RWPE2 (cell line): ENCODE measurements around the gene TSC2.
"Not testable (repeated sequence)": the region's sequence is repeated elsewhere in the genome, so short reads cannot be mapped to it uniquely, and the experiment has no call there.

Source experiments
- ATAC-seq: fragments of 200-7000 bp; cut with Tn5 transposase; 3 replicates; pipeline ENCODE4 v1.9.1; 2021; ENCODE audit warnings: low read depth
- DNase-seq: peaks from one replicate; pipeline ENCODE4 v3.0.0-alpha.2; 2020; ENCODE audit warnings: low spot score
- H3K27ac ChIP-seq: fragments of 450-650 bp; 2 replicates; pipeline ENCODE4 v1.5.1; 2017; ENCODE audit warnings: mild to moderate bottlenecking; ENCODE audit not compliant: poor library complexity, severe bottlenecking
- H3K27me3 ChIP-seq: fragments of 250-450 bp; sonication (Bioruptor Pico); 2 replicates; pipeline ENCODE4 v1.5.1; 2021; ENCODE audit warnings: mild to moderate bottlenecking, moderate library complexity; ENCODE audit not compliant: insufficient read depth, poor library complexity, severe bottlenecking
- H3K36me3 ChIP-seq: fragments of 250-450 bp; sonication (Bioruptor Pico); 2 replicates; pipeline ENCODE4 v1.5.1; 2020; ENCODE audit warnings: low read depth, mild to moderate bottlenecking, moderate library complexity
- H3K4me1 ChIP-seq: fragments of 250-450 bp; sonication (Bioruptor Pico); 2 replicates; pipeline ENCODE4 v1.5.1; 2021; ENCODE audit warnings: mild to moderate bottlenecking, moderate library complexity; ENCODE audit not compliant: insufficient read depth, poor library complexity, severe bottlenecking
- H3K4me3 ChIP-seq: fragments of 250-450 bp; sonication (Bioruptor Pico); 2 replicates; pipeline ENCODE4 v1.5.1; 2021; ENCODE audit warnings: mild to moderate bottlenecking, moderate library complexity; ENCODE audit not compliant: severe bottlenecking
- H3K9me3 ChIP-seq: fragments of 250-450 bp; sonication (Bioruptor Pico); 2 replicates; pipeline ENCODE4 v1.5.1; 2021; ENCODE audit warnings: mild to moderate bottlenecking, moderate library complexity; ENCODE audit not compliant: severe bottlenecking
- TF ChIP-seq, protein P1 (sequence below): fragments of 450-650 bp; IDR thresholded peaks from one replicate; pipeline ENCODE4 v1.5.1; 2017; ENCODE audit warnings: mild to moderate bottlenecking, moderate library complexity; ENCODE audit not compliant: poor library complexity, severe bottlenecking

Gene TSC2

DNA sequence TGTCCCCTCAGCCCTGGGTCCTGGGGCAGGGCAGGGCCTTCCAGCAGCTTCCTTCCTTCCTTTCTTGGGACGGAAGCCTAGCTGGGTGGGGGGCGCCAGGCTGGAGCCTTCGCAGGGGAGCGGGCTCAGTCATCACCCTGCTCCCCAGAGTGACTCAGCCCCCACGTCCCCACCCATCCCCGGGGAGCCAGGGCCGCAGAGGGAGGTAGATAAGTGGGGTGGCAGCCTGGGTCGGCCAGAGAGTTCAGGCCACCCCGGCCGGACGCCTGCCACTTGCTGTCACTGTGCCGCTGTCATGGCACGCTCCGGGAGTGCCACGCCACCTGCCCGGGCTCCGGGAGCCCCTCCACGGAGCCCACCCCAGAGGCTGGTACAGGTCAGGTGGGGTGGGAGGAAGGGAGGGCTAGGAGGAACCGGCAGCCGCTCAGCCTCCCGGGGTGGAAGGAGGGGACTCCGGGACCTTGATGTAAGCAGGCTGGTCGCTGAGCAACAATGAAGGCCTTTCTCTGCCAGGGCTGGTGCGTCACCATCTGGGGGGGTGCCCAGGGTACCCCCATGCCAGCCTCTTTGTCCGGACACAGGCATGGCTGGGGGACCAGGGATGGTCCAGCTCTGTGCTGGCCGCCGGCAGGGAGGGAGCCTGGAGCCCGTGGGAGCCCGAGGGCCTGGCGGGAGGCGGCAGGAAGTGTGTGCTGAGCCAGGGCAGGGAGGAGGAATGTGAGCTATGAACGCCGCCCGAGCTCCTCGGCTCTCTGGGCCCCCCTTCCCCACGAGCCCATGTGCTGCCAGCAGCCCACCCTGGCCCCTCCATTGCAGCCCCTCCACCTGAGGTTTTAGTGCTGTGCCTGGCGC is 14.5 kb upstream of the TSC2 start:
- H3K9me3 ChIP-seq, result no peaks in the 10 kb centered on the region
- no peaks in the 10 kb centered on the region for H3K36me3 ChIP-seq
- H3K27me3 ChIP-seq, result no peaks in the 10 kb centered on the region
- peak; percentile 75 for ATAC-seq
- peaks cover 9% of the 10 kb centered on the region for H3K4me1 ChIP-seq
- H3K27ac ChIP-seq, result peak overlapping the region; percentile 15
- TF ChIP-seq, protein P1, sequence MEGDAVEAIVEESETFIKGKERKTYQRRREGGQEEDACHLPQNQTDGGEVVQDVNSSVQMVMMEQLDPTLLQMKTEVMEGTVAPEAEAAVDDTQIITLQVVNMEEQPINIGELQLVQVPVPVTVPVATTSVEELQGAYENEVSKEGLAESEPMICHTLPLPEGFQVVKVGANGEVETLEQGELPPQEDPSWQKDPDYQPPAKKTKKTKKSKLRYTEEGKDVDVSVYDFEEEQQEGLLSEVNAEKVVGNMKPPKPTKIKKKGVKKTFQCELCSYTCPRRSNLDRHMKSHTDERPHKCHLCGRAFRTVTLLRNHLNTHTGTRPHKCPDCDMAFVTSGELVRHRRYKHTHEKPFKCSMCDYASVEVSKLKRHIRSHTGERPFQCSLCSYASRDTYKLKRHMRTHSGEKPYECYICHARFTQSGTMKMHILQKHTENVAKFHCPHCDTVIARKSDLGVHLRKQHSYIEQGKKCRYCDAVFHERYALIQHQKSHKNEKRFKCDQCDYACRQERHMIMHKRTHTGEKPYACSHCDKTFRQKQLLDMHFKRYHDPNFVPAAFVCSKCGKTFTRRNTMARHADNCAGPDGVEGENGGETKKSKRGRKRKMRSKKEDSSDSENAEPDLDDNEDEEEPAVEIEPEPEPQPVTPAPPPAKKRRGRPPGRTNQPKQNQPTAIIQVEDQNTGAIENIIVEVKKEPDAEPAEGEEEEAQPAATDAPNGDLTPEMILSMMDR, result no peak
- H3K4me3 ChIP-seq, result no peak overlapping the region
- peak; percentile 66 for DNase-seq

DNA sequence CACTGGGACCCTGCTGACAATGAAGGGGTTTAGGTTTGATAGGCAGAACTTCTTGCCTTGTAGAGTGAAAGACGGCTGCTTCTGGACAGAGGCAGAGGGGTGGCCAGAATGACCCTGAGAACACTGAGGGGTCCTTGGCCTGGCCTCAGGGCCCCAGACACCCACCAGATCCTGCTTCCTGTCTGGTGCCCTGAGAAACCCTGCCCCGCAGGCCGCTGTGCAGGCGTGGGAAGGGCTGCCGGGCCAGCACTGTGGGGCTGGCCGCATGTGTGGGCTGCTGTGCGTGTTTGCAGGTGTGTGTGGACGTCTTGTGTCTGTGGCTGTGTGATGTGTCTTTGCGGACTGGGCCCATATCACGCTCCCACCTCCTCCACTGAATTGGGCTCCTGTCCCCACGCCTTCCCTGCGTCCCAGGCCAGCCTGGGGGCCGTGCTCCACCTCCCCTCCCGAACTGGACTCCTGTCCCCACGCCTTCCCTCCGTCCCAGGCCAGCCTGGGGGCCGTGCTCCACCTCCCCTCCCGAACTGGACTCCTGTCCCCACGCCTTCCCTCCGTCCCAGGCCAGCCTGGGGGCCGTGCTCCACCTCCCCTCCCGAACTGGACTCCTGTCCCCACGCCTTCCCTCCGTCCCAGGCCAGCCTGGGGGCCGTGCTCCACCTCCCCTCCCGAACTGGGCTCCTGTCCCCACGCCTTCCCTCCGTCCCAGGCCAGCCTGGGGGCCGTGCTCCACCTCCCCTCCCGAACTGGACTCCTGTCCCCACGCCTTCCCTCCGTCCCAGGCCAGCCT is 13.7 kb upstream of the TSC2 start:
- ATAC-seq, H3K4me1 ChIP-seq, DNase-seq, H3K9me3 ChIP-seq, H3K36me3 ChIP-seq, H3K4me3 ChIP-seq, H3K27me3 ChIP-seq: not testable (repeated sequence)
- H3K27ac ChIP-seq, result peak overlapping the region; percentile 15

DNA sequence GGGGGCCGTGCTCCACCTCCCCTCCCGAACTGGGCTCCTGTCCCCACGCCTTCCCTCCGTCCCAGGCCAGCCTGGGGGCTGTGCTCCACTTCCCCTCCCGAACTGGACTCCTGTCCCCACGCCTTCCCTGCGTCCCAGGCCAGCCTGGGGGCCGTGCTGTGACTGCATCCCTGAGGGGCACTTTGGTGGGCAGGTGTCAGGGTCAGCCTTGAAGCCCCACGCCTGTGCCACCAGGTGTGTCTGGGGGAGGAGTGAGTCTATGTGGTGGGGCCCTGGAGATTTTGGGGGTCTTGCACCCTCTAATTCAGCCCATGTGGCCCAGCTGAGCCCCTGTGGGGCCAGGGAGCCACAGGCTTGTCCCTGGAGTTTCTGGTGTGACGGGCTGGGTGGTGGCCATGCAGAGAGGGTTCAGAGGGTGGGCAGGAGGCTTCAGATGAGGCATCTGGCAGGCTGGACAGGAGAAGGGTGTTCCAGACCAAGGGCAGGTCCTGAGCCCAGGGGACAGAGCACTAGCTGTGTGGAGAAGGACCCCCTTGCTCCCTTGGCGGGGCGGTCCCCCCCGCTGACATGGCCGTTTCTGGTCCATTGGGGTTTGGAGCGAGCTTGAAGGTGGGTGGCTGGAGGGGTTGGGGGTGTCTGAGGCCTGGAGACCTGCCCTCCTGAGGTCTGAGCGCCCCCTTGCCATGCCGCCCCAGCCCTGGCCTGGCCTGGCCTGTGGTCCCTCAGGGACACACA is 12.9 kb upstream of the TSC2 start:
- TF ChIP-seq, protein P1, result no peak
- Histone ChIP-seq H3K9me3 (no peaks in the 10 kb centered on the region), H3K36me3 (no peaks in the 10 kb centered on the region), H3K4me1 (peaks cover 9% of the 10 kb centered on the region), H3K27me3 (no peaks in the 10 kb centered on the region), H3K4me3 (no peak overlapping the region), H3K27ac (peak overlapping the region; percentile 21)
- ATAC-seq, result no peak
- DNase-seq, result no peak

DNA sequence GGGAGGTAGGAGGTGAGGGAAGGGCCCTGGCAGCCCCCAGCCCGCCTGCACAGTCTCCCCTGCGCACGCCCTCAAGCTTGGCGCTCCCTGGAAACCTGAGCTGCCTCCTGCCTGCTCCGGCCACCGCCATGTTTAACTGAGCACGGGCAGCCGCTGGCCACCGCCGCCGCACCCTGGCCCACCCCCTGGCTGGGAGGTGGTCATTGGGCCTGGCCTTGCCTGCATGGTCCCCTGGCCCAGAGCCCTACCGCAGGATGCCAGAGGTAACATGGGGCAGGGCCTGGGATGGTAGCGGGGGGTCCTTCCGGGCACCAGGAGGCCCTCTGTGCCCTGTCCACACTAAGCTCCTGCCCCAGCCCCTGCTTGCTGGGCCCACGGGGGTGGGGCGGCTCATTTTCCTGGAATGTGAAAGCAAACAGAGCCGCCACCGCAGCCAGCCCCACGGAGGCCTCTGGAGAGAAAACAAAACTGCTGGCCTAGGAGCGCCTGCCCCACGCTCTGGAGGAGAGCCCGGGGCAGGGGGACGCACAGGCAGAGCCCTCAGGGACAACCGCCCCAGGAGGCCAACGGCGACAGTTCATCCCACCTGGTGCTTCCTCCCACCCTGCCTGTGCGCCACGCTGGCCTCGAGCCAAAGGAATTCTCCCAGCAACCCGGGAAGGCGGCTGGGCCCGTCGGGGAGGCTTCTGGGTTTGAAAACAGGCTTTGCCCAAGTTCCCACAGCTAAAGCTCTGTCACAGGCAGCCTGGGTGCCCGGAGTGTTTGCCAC is 12.2 kb upstream of the TSC2 start:
- H3K9me3 ChIP-seq, result no peaks in the 10 kb centered on the region
- TF ChIP-seq, protein P1, result no peak
- H3K4me3 ChIP-seq, result no peak overlapping the region
- peak overlapping the region; percentile 21 for H3K27ac ChIP-seq
- peak; percentile 26 for ATAC-seq
- H3K27me3 ChIP-seq, result no peaks in the 10 kb centered on the region
- H3K4me1 ChIP-seq, result peaks cover 9% of the 10 kb centered on the region
- DNase-seq, result peak; percentile 62
- H3K36me3 ChIP-seq, result no peaks in the 10 kb centered on the region
